Ureter (tissue), 1 donor: ENCODE measurements around the gene DDX17. TPM values are rescaled to one million over a fixed set of nuclear protein-coding genes. Genes with fewer than 3 reads are reported as not detected.

ENCODE experiments used
- DNase-seq: peaks from one replicate; pipeline ENCODE4 v3.0.0-alpha.2; 2020; ENCODE audit warnings: low spot score
- total RNA-seq: library from RNA; stranded (reverse); gene quantifications from one replicate; pipeline ENCODE4 v1.2.4, GENCODE V29; 2023
- donor health status: DM: yes; HTN: yes; CAD: no.

DDX17 gene
- 593 TPM for total RNA-seq

- DNase-seq: peak; percentile 97
Measured at GRCh38 chr22:38506118-38506962, at the start of gene DDX17. Gene DDX17 (minus strand): TSS chr22:38506311.

GRCh38 chr22:38554281-38554680 is 48.2 kb upstream of the DDX17 start:
- DNase-seq: no peak

GRCh38 chr22:38549101-38549894 is 43.2 kb upstream of the DDX17 start:
- no peak for DNase-seq

- no peak for DNase-seq
Measured at GRCh38 chr22:38540701-38541100, 34.6 kb upstream of the DDX17 start.

- no peak for DNase-seq
Measured at GRCh38 chr22:38531251-38531938, 25.3 kb upstream of the DDX17 start.

GRCh38 chr22:38524429-38524828 is 18.3 kb upstream of the DDX17 start:
- no peak for DNase-seq

GRCh38 chr22:38523479-38523878 is 17.4 kb upstream of the DDX17 start:
- DNase-seq: no peak

GRCh38 chr22:38523029-38523428 is 16.9 kb upstream of the DDX17 start:
- no peak for DNase-seq

GRCh38 chr22:38519453-38520250 is 13.5 kb upstream of the DDX17 start:
- no peak for DNase-seq

- no peak for DNase-seq
Measured at GRCh38 chr22:38518620-38519019, 12.5 kb upstream of the DDX17 start.

- no peak for DNase-seq
Measured at GRCh38 chr22:38513063-38513462, 7.0 kb upstream of the DDX17 start.

GRCh38 chr22:38510416-38510970 is 4.4 kb upstream of the DDX17 start:
- no peak for DNase-seq

GRCh38 chr22:38505541-38506117 is 482 bp downstream of the DDX17 start:
- peak; percentile 78 for DNase-seq

GRCh38 chr22:38504731-38505540 is 1.2 kb downstream of the DDX17 start:
- no peak for DNase-seq

- DNase-seq: no peak
Measured at GRCh38 chr22:38503021-38503420, 3.1 kb downstream of the DDX17 start.

GRCh38 chr22:38501797-38502672 is 4.1 kb downstream of the DDX17 start:
- no peak for DNase-seq

GRCh38 chr22:38497869-38498268 is 8.2 kb downstream of the DDX17 start:
- DNase-seq: no peak

- DNase-seq: no peak
Measured at GRCh38 chr22:38494939-38495338, 11.2 kb downstream of the DDX17 start.

- no peak for DNase-seq
Measured at GRCh38 chr22:38494498-38494897, 11.6 kb downstream of the DDX17 start.
